Suprapubic skin (tissue), 4 donors: ENCODE data around the gene KLHL17.

Experiments used
- POLR2A ChIP-seq, 2 donors: fragments of 450-650 bp; IDR thresholded peaks; one replicate each; pipeline ENCODE4 v1.6.1; 2017; ENCODE audit warnings: antibody characterized with exemption in 2 of 2, mild to moderate bottlenecking in 2 of 2, moderate library complexity in 2 of 2
- POLR2AphosphoS5 ChIP-seq, 3 donors: sonication (generic); formaldehyde crosslinking; IDR thresholded peaks; one replicate each; pipeline ENCODE4 v1.6.1; 2017; ENCODE audit warnings: antibody characterized with exemption in 3 of 3
- TF ChIP-seq, protein P1 (sequence below), 2 donors: fragments of 200-600 bp in 1 of 2; fragments of 450-650 bp in 1 of 2; sonication (generic) in 1 of 2; IDR thresholded peaks; one replicate each; pipeline ENCODE4 v1.5.1; 2016 to 2019; ENCODE audit warnings: antibody characterized with exemption in 2 of 2, mild to moderate bottlenecking in 1 of 2, moderate library complexity in 1 of 2

DNA sequence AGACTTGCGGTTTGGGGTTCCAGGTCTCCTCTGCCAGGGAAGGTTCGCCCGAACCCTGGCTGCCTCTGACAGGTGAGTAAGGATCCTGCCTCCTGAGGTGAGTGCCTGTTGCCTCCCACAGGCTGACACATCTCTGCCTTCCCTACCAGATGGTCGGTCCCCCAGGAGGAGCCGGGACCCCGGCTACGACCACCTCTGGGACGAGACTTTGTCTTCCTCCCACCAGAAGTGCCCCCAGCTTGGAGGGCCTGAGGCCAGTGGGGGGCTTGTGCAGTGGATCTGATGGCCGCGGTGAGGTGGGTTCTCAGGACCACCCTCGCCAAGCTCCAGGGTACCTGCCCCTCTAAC is 13.9 kb downstream of the KLHL17 start:
- TF ChIP-seq POLR2AphosphoS5 (IDR thresholded peaks at IDR 0.05) (no peak), POLR2A (IDR thresholded peaks at IDR 0.05) (no peak)
- TF ChIP-seq, protein P1, sequence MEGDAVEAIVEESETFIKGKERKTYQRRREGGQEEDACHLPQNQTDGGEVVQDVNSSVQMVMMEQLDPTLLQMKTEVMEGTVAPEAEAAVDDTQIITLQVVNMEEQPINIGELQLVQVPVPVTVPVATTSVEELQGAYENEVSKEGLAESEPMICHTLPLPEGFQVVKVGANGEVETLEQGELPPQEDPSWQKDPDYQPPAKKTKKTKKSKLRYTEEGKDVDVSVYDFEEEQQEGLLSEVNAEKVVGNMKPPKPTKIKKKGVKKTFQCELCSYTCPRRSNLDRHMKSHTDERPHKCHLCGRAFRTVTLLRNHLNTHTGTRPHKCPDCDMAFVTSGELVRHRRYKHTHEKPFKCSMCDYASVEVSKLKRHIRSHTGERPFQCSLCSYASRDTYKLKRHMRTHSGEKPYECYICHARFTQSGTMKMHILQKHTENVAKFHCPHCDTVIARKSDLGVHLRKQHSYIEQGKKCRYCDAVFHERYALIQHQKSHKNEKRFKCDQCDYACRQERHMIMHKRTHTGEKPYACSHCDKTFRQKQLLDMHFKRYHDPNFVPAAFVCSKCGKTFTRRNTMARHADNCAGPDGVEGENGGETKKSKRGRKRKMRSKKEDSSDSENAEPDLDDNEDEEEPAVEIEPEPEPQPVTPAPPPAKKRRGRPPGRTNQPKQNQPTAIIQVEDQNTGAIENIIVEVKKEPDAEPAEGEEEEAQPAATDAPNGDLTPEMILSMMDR (IDR thresholded peaks at IDR 0.05), result no peak
